GM18507 (cell line): ENCODE data around the gene ZNF592.
"Not testable (repeated sequence)": the region's sequence is repeated elsewhere in the genome, so short reads cannot be mapped to it uniquely, and the experiment has no call there.

Experiments used
- DNase-seq: peaks from one replicate; pipeline ENCODE4 v3.0.0; 2011; ENCODE audit warnings: low read depth; ENCODE audit not compliant: insufficient read length; ENCODE audit errors: extremely low spot score
- FAIRE-seq: peaks from 2 replicates; lab custom pipeline; 2011; peaks lifted over from hg19 to GRCh38; lab: Jason Lieb, UNC

Gene ZNF592

DNA sequence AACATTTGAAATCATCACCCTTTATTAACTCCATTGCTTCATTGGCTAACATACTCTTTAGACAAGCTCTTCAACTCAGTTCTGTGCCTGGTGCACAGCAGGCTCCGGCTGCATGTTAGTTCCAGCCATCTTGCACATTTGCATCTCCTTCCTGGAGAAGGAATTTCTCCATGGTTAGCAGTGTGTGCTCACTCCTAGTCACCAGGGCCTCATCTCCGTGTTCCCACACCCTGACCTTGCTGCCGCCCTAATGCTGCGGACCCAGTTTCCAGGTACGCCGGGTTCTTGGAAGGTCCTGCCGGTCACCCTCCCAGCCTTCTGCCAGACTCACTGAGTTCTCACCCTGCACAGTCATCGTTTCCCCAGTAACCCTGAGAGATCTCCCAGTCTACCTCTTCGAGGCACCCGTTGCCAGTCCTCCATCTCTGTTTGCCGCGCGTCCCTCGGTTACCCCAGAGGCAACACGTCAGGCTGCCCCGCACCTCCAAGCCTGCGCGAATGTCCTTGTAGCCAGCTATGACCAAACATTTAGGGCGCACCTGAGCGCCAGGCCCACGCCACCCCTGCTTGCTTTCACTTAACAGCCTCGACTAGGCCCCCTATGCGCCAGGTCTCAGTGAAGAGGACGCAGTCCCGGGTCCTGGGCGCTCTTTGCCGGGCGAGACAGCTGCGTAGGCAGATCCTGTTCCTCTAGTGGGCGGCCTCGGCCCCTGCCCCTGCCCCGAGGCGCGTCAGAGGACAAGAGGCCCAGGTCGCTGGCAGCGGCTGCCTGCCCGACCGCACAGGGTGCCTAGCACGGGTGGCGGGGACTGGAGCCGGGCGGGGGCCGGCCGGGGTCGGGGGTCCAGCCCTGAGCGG lies 747 bp upstream of the ZNF592 start:
- DNase-seq (no peak), FAIRE-seq (peak; percentile 36)

DNA sequence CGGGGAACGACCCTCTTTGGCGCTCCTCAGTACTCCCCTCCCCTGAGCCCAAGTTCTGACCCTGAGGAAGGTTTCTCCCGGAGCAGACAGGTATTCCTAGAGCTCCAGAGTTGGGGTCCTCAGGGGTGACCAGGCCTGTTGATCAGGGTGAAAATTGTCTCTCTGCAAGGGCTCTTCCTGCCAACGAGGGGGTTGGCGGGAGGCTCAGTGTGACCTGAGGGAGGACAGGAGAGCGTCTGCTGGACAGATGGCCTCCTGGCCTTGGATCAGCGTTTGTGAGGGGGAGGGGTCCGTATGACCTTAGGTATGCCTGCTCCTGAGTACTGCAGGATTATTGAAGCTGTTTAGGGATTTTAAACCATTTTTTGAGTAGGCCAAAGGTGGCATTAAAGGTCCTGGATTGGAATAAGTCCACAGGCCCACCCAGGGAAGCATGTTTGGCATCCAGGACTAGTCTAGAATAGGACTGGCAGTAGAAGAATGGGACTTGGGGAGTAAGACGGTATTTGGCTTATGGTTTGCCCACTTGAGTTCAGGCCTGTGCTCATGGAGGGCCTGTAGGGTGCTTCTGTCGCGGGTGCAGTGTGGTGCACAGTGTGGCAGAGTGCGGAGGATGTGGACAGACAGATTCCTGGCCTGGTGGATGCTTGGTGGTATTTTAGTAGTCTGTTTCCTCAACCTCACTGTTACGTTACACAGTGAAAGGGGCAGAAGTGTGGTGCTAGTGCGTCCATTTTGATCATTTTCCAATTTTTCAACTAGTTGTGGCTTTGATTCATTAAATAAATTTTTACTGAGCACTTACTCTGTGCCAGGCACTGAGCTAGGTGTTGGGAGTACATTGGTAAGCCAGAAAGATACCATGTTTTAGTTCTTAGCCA lies 959 bp downstream of the ZNF592 start:
- peak; percentile 64 for FAIRE-seq
- DNase-seq: no peak

DNA sequence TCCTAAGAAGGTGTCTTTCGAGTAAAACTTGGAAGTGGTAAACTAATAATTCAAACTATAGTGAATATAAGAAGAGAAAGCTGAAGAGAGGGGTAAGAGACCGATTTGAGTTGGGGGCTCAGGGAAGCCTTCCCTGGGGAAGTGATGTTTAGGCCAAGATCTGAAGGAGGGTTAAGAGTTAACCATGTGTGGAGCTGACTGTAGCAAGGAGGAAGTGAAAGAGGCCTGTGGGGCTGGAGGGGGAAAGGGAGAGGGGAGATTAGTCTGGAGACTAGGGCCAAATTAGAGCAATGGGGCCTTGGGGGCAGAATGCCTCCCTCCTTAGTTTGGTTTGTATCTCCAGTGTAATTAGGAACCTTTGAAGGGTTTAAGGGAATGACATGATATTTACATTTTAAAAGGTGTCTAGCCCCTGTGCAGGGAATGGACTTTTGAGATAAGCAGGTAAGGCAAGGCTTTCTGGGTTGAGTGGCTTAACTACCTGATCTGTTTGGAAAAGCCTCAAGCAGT lies 2.2 kb downstream of the ZNF592 start:
- DNase-seq: no peak
- peak; percentile 82 for FAIRE-seq

DNA sequence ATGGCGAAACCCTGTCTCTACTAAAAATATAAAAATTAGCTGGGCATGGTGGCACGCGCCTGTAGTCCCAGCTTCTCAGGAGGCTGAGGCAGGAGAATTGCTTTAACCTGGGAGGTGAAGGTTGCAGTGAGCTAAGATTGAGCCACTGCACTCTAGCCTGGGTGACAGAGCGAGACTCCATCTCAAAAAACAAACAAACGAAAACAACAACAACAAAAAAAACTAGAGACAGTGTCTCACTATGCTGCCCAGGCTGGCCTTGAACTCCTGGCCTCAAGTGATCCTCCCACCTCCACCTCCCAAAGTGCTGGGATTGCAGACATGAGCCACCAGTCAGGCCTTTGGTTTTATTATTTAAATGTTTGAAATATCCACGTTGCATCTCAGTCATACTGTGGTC lies 3.3 kb downstream of the ZNF592 start:
- not testable (repeated sequence) for DNase-seq, FAIRE-seq

DNA sequence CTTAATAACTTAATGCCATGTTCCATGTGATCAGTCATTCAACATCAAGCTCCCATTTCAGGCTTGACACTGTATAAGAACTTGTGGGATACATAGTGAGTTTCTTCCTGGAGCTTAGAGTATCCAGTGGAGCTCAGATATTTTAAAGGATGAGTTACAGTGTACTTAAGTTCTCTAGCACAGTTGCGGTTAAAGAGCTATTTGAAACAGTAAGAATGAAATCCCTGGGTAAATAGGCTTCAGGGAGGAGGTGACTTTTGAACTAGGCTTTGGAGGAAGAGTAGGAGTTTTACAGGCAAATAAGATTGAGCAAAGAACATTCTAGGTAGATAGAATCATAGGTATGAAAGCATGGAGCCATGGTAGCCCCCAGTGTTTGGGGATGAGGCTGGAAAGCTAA lies 3.8 kb downstream of the ZNF592 start:
- DNase-seq (no peak), FAIRE-seq (no peak)

DNA sequence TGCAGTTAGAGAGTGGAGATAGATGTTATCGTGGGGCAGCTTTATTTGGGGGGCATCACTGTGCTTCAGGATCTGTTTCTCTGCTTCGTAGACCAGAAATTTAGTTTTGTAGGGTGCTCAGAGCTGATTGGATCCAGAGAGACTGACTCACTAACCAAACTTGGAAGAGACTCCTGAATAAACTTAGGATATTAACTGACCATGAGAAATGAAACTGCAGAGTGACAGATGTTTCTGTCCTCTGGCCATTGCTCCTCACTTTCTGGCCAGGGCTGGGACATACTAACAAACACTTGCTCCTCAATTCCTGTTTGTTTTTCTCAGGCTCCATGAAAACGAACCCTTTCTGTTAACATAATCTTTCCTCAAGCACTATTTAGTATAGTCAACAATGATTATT lies 4.3 kb downstream of the ZNF592 start:
- FAIRE-seq (no peak), DNase-seq (no peak)

DNA sequence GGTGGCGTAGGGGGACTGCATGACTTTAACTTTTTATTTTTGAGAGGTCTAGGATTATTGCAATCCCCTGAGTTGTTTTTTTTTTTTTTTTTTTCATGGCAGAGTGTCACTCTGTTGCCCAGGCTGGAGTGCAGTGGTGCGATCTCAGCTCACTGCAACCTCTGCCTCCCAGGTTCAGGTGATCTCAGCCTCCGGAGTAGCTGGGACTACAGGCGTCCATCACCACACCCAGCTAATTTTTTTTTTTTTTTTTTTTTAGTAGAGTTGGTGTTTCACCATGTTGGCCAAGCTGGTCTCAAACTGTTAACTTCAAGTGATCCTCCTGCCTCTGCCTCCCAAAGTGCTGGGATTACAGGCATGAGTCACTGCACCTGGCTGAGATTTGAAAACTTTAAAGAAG lies 6.5 kb downstream of the ZNF592 start:
- DNase-seq, FAIRE-seq: not testable (repeated sequence)

DNA sequence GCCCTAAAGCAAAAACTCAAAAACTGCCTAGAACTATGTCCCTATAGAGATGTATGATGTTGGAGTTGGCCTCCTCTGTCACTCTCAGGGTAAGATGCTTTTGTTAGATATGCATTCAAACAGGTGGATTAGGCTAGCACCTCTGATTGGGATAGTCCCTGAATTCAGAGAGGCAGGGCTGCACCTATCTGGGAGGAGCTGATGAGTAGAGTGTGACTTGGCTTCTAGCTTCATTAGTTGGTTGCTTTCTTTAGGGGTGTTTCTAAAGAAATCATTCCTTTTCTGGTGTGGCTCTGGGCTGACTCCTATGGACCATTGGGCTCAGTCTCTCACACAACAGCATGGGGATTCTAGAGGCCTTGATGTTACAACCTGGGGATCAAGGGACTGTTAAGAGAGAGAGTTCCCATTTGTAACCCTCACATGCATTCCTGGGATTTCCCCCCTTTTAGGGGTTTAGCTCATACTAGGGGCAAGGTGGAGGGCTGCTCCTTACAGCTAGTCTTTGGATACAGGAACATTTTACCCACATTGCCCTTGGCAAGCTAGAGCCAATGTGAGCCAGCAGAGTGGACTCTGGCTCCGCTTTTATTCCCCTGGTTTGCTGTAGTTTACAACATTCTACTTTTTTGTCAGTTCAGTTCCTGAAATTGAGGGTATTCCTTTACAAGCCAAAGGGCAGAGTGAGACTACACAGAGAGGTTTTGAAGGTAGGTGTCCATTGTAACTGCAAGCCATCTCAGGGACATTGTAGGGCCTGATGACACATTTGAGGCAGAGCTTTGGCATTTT lies 7.5 kb downstream of the ZNF592 start:
- no peak for DNase-seq
- FAIRE-seq: no peak

DNA sequence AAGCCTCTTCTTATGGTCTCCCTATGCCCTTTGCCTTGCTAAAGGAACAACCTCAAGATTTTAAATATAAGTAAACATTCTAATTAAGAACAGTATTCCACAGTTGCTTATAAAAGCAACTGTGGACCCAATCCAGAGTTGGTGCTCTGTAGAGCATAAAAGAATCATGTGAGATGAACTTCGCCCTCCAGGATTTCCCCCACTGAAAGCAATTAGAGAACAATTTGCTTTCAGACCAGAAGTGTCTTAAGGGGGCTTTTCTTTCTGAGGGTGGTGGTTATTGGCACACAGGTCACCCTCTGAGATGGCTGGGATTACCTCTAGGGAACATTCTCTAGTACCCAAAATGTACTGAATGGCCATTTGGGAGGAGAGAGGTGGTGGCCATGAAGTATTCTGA lies 10.6 kb downstream of the ZNF592 start:
- FAIRE-seq: no peak
- no peak for DNase-seq

DNA sequence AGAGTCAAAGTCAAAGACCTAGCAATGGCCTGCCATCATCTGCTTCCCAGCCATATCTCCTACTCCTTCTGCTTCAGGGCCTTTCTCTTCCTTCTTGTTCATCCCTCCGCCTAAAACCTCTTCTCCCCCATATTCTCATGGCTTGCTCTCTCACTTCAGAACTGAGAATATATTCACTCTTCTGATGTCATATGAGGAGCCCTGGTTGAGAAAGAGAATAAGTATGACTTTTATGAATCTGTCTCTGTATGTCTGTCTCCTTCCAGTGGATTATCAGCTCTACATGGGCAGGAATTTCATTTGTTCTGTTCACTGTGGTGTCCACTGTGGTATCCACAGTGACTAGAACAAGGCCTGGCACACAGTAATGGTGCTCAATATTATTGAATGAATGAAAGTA lies 11.8 kb downstream of the ZNF592 start:
- FAIRE-seq (no peak), DNase-seq (no peak)

DNA sequence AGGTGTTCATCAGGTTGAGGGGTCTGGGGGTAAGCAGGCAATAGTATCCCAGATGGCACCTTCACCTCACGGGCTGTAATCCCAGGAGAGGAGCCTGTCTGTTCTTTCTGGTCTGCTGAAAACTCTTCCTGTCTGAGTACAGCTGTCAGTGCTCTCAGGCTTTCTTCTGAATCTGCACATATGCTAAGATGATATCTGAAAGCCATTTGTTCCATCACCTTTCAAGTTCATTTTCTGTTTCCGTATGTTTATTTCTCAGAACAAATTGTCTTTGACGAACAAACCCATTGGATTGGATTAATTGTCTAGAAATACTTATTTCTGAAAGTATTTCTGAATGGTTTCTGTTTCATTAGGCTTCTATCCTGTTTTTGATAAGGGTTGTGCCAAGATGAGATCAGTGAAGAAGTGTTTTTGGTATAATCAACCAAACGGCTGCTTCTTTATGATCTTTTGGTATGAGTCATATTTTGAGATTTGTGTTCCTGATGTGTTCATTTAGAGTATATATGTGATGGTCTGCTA lies 13.3 kb downstream of the ZNF592 start:
- FAIRE-seq (peak; percentile 64), DNase-seq (no peak)

DNA sequence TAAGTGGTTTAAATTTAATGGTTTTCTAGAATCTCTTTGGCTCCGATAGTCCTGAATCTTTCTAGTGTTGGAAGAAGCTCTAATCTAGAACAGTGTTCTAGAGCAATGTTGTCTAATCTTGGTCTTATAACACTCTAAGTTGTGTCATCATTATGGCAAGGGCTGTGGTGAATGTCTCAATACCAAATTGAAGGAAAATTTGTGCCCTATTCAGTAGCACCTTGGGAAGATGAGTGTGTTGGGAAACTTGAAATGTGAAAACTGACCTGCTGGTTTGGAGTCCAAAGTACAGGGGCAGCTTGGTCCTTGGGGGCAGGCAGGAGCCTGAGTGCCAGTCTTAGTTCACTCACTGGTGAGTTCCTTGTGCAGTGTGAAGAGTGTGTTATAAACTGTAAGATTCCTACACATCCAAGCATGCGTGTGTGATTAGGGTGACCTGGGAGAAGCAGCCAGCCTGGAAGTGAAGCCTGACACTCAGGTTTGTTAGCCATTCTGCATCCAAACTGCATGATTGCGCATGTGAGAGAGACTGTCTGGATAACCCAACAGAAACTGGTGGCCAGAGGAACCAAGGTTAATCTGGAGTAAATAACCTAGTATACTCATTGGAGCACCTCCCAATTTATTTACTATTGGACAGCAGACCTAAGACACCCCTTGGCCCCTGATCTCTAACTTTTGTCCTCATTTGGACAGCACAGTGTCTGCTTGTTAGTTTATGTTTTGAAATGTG lies 14.6 kb downstream of the ZNF592 start:
- FAIRE-seq: no peak
- DNase-seq: no peak

DNA sequence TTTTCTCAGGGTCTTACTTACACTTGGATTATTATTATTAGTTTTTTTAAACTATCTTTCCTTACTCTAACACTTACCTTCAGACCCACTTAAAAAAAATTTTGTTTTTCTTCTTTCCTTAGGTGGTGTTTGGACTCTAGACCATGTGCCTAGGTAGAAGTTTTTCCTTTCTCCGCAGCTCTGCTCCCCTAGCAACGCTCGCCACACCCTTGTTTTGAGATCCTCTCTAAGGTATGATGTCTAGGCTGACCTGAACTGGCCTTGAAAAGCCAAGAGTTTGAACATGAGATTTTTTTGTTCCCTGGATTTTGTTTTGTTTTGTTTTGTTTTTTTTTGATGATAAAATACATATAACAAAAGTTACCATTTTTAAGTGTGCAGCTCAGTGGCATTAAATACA lies 16.2 kb downstream of the ZNF592 start:
- FAIRE-seq (no peak), DNase-seq (no peak)

DNA sequence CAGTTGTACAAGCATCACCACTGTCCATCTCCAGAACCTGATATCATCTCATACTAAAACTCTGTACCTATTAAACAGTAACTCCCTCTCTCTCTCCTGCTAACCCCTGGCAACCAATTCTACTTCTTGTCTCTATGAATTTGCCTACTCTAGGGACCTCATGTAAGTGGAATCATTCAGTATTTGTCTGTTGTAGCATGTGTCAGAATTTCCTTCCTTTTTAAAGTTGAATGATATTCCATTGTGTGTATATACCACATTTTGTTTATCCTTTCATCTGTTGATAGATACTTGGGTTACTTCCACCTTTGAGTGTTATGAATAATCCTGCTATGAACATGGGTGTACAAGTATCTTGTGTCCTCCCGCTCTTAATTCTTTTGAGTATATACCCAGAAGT lies 16.6 kb downstream of the ZNF592 start:
- no peak for FAIRE-seq
- DNase-seq: no peak

DNA sequence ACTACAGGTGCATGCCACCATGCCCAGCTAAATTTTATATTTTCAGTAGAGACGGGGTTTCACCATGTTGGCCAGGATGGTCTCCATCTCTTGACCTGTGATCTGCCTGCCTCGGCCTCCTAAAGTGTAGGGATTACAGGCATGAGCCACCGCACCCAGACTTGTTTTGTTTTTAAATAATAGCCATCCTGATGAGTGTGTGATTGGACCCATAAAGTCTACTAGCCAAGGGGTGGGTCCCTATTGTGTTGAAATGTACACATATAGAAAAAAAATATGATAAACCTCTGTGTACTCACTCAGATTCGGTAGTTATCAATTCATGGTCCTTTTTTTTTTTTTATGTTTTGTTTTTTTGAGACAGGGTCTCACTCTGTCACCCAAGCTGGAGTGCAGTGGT lies 17.3 kb downstream of the ZNF592 start:
- DNase-seq (no peak), FAIRE-seq (no peak)

DNA sequence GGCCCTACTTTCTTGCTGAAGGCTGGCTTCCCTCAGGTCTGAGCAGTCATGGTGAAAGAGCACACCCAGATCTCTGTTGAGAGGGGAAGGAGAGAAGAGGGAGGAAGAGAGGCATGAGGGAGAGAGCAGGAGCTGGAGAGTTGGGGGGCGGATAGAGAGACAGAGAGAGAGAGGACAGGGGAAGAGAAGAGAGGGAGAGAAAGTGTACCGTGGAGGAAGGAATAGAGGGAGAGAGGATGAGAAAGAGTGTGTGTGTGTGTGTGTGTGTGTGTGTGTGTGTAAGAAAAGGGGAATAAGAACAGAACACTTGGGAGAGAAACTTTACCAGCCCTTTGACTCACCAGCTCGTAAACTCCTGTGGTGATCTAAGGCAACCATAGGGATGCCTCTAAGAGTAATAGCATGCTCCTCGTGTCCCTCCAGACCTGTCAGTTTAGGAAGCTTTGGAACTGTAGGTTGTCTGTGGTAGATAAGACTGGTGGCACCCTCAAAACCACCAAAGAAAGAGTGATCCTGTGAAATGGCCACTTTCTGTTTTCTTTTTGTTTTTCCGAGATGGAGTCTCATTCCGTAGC lies 18.2 kb downstream of the ZNF592 start:
- no peak for FAIRE-seq
- DNase-seq: no peak

DNA sequence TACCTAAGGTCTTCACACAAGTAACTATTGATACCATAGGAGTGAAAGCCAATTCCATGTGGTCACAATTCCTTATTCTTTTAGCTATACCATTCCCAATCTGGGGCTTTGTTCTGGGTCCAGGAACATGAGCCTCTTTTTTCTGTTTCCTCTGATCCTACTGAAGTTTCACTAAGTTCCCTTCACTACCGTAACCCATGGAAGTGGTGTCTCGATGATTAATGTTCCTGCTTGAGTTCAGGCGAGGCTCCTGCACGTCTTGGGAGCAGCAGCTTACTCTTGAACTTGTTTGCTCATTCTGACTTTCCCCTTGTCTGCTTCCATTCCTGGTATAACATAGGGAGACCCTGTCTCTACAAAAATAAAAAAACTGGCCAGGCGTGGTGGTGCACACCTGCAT lies 23.6 kb downstream of the ZNF592 start:
- DNase-seq (no peak), FAIRE-seq (no peak)

DNA sequence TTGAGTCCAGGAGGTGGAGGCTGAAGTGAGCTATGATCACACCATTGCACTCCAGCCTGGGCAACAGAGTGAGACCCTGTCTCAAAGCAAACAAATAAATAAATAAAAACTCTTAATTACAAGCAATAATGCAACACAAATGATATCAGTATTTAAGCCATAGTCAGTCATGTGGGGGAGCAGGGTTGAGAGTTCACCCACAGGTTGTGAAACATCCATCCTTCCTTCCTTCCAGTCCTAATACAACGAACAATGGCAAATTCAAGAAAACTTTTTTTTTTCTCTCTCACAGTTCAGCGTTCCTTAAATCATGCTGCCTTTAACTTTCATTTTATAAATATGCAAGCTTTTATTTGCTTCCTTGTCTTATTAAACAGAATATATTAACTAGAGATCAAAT lies 24.1 kb downstream of the ZNF592 start:
- no peak for FAIRE-seq
- no peak for DNase-seq

DNA sequence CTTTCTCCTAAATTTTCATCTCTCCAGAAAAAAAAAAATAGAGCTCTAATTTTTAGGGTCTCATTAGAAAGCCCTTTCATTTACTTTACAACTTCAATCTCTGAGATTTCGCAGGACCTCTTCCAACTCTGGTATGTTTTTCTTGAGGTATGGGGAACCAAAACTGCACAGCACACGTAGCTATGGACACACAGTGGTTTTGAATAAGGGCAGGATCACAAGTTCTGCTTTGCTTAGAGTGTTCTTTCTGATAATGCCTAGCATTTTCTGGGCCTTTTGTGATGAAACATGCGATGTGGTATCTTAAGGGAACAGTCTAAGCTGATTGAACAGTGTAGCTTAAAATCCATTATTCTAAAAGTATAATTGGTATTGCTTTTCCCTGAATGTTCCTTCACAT lies 25.3 kb downstream of the ZNF592 start:
- DNase-seq (no peak), FAIRE-seq (no peak)
